ENCODE data around the gene ASTN2. TPM values are rescaled to one million over a fixed set of nuclear protein-coding genes. Genes with fewer than 3 reads are reported as not detected.

The ASTN2 gene
- total RNA-seq, 1 donor from 2014 or later, result 29.0 TPM

- no peak for DNase-seq (ENCODE audit: low spot score, unreplicated experiment)
- TF ChIP-seq CTCF (IDR thresholded peaks at IDR 0.05; ENCODE audit: unreplicated experiment), result no peak
- Mint-ChIP-seq H3K4me3 (ENCODE audit: low read depth) (no peak overlapping the region), H3K27me3 (no peaks in the 10 kb centered on the region), H3K4me1 (ENCODE audit: low read depth) (no peaks in the 10 kb centered on the region), H3K9me3 (ENCODE audit: low read depth) (no peaks in the 10 kb centered on the region), H3K27ac (no peak overlapping the region), H3K36me3 (ENCODE audit: insufficient read depth) (no peaks in the 10 kb centered on the region)
Measured at GRCh38 chr9:117249799-117250198, 165.1 kb downstream of the ASTN2 start.

GRCh38 chr9:117247266-117247665 lies 167.6 kb downstream of the ASTN2 start:
- H3K4me3 Mint-ChIP-seq (ENCODE audit: low read depth), result no peak overlapping the region
- no peak overlapping the region for H3K27ac Mint-ChIP-seq
- no peaks in the 10 kb centered on the region for H3K36me3 Mint-ChIP-seq (ENCODE audit: insufficient read depth)
- H3K27me3 Mint-ChIP-seq, result no peaks in the 10 kb centered on the region
- H3K9me3 Mint-ChIP-seq (ENCODE audit: low read depth), result no peaks in the 10 kb centered on the region
- DNase-seq (ENCODE audit: low spot score, unreplicated experiment), result no peak
- TF ChIP-seq CTCF (IDR thresholded peaks at IDR 0.05; ENCODE audit: unreplicated experiment), result peak; percentile 67
- no peaks in the 10 kb centered on the region for H3K4me1 Mint-ChIP-seq (ENCODE audit: low read depth)

GRCh38 chr9:117245175-117245829 lies 169.6 kb downstream of the ASTN2 start:
- Mint-ChIP-seq H3K9me3 (ENCODE audit: low read depth) (no peaks in the 10 kb centered on the region), H3K4me1 (ENCODE audit: low read depth) (no peaks in the 10 kb centered on the region), H3K27ac (no peak overlapping the region), H3K36me3 (ENCODE audit: insufficient read depth) (no peaks in the 10 kb centered on the region), H3K4me3 (ENCODE audit: low read depth) (no peak overlapping the region), H3K27me3 (no peaks in the 10 kb centered on the region)
- DNase-seq (ENCODE audit: low spot score, unreplicated experiment), result no peak
- no peak for TF ChIP-seq CTCF (IDR thresholded peaks at IDR 0.05; ENCODE audit: unreplicated experiment)

- Mint-ChIP-seq H3K27me3 (no peaks in the 10 kb centered on the region), H3K4me3 (ENCODE audit: low read depth) (no peak overlapping the region), H3K9me3 (ENCODE audit: low read depth) (no peaks in the 10 kb centered on the region), H3K27ac (no peak overlapping the region), H3K36me3 (ENCODE audit: insufficient read depth) (no peaks in the 10 kb centered on the region), H3K4me1 (ENCODE audit: low read depth) (no peaks in the 10 kb centered on the region)
- no peak for TF ChIP-seq CTCF (IDR thresholded peaks at IDR 0.05; ENCODE audit: unreplicated experiment)
- DNase-seq (ENCODE audit: low spot score, unreplicated experiment), result no peak
Measured at GRCh38 chr9:117242082-117242481, 172.8 kb downstream of the ASTN2 start.

- Mint-ChIP-seq H3K27ac (no peak overlapping the region), H3K36me3 (ENCODE audit: insufficient read depth) (no peaks in the 10 kb centered on the region), H3K9me3 (ENCODE audit: low read depth) (no peaks in the 10 kb centered on the region), H3K4me3 (ENCODE audit: low read depth) (no peak overlapping the region), H3K27me3 (no peaks in the 10 kb centered on the region), H3K4me1 (ENCODE audit: low read depth) (no peaks in the 10 kb centered on the region)
- TF ChIP-seq CTCF (IDR thresholded peaks at IDR 0.05; ENCODE audit: unreplicated experiment), result no peak
- DNase-seq (ENCODE audit: low spot score, unreplicated experiment), result no peak
Measured at GRCh38 chr9:117239428-117239827, 175.4 kb downstream of the ASTN2 start.

Data from progenitor cell of endocrine pancreas (in vitro differentiated cells).